Activated B cell treated with CpG ODN at 0.5 μM for 24 hours (primary cell): ENCODE results near the gene CNEP1R1. TPM values are rescaled to one million over a fixed set of nuclear protein-coding genes. Genes with fewer than 3 reads are reported as not detected.

Experiments
- ATAC-seq: fragments of 200-7000 bp; cut with Tn5 transposase; one replicate; pipeline ENCODE4 v1.10.0; 2021; ENCODE audit warnings: low read depth, mild to moderate bottlenecking, moderate library complexity
- CTCF ChIA-PET: fragments of 350-600 bp; sonication (Branson Sonifier 250); formaldehyde crosslinking; loops from one replicate; lab custom pipeline; 2021; ENCODE audit warnings: antibody characterized with exemption; lab: Charles Lee
- POLR2A ChIA-PET: fragments of 350-600 bp; sonication (Branson Sonifier 250); formaldehyde crosslinking; loops from one replicate; lab custom pipeline; 2021; ENCODE audit warnings: antibody characterized with exemption; lab: Charles Lee
- DNase-seq: peaks from one replicate; pipeline ENCODE4 v3.0.0; 2022
- H3K27ac Mint-ChIP-seq: one replicate; pipeline ENCODE4 v1.8.0; 2020; ENCODE audit warnings: mixed read lengths
- H3K27me3 Mint-ChIP-seq: one replicate; pipeline ENCODE4 v1.8.0; 2021; ENCODE audit warnings: mixed read lengths
- H3K36me3 Mint-ChIP-seq: one replicate; pipeline ENCODE4 v1.8.0; 2021; ENCODE audit warnings: low read depth, mixed read lengths
- H3K4me1 Mint-ChIP-seq: one replicate; pipeline ENCODE4 v1.8.0; 2021; ENCODE audit warnings: mixed read lengths
- H3K4me3 Mint-ChIP-seq: one replicate; pipeline ENCODE4 v1.8.0; 2020; ENCODE audit warnings: mild to moderate bottlenecking, mixed read lengths
- H3K9me3 Mint-ChIP-seq: one replicate; pipeline ENCODE4 v1.8.0; 2020; ENCODE audit warnings: mixed read lengths
- CTCF ChIP-seq: fragments of 200-600 bp; IDR thresholded peaks from one replicate; pipeline ENCODE4 v1.8.0; 2022; ENCODE audit warnings: antibody characterized with exemption, mild to moderate bottlenecking
- intact Hi-C: fragments of 100-400 bp; cut with micrococcal nuclease; formaldehyde crosslinking; loops from one replicate; pipeline ENCODE4 v1.15.1; 2024
- total RNA-seq: library from RNA; stranded (reverse); gene quantifications from 2 replicates; pipeline ENCODE4 v1.2.3, GENCODE V29; 2022

The CNEP1R1 gene
- total RNA-seq, 1 donor from 2014 or later: 31.0 TPM

- POLR2A ChIA-PET: interaction anchor here (0.8 to 1.5 kb wide), 2 partner anchors 11 to 128 kb away, joined by 3 to 8 read pairs; no protein-coding TSS in a partner anchor
- H3K9me3 Mint-ChIP-seq: no peaks in the 10 kb centered on the region
- peaks cover 8% of the 10 kb centered on the region for H3K27me3 Mint-ChIP-seq
- ATAC-seq (no peak), DNase-seq (no peak)
- CTCF ChIA-PET: interaction anchor here (0.9 to 4.3 kb wide), 11 partner anchors 9 to 782 kb away, joined by 3 to 76 read pairs (median 6); no protein-coding TSS in a partner anchor
- H3K4me1 Mint-ChIP-seq: peaks cover 19% of the 10 kb centered on the region
- no peak for TF ChIP-seq CTCF
- H3K4me3 Mint-ChIP-seq: no peak overlapping the region
- H3K36me3 Mint-ChIP-seq: peaks cover 4% of the 10 kb centered on the region
- H3K27ac Mint-ChIP-seq: peak overlapping the region; percentile 83
- intact Hi-C loops: loop anchor here (1.0 to 2.0 kb wide), 4 partner anchors 190 to 723 kb away; no protein-coding TSS in a partner anchor
Measured at GRCh38 chr16:50024207-50024606, 818 bp upstream of the CNEP1R1 start.

GRCh38 chr16:50025537-50025931, 509 bp downstream of the CNEP1R1 start:
- H3K4me3 Mint-ChIP-seq: peak overlapping the region; percentile 96
- DNase-seq: peak; percentile 22

GRCh38 chr16:50027829-50028228, 2.8 kb downstream of the CNEP1R1 start:
- no peak overlapping the region for H3K27ac Mint-ChIP-seq
- ChIA-PET CTCF (interaction anchor here (4.3 kb wide), 1 partner anchor 183 kb away, joined by 76 read pairs; no protein-coding TSS in a partner anchor), POLR2A (no interaction called here)
- ATAC-seq: no peak
- H3K9me3 Mint-ChIP-seq: no peaks in the 10 kb centered on the region
- peaks cover 38% of the 10 kb centered on the region for H3K36me3 Mint-ChIP-seq
- H3K4me3 Mint-ChIP-seq: no peak overlapping the region
- no peak for TF ChIP-seq CTCF
- peaks cover 19% of the 10 kb centered on the region for H3K4me1 Mint-ChIP-seq
- intact Hi-C loops: loop anchor here (5.0 kb wide), 2 partner anchors 171 to 519 kb away; partner anchors contain the start of genes NKD1 and ZNF423
- H3K27me3 Mint-ChIP-seq: no peaks in the 10 kb centered on the region
- DNase-seq: no peak

More at GRCh38 chr16:50025537-50025931, 509 bp downstream of the CNEP1R1 start:
- Mint-ChIP-seq H3K36me3 (peaks cover 17% of the 10 kb centered on the region), H3K9me3 (no peaks in the 10 kb centered on the region), H3K27me3 (peaks cover 6% of the 10 kb centered on the region), H3K4me1 (peaks cover 19% of the 10 kb centered on the region), H3K27ac (peak overlapping the region; percentile 79)
- intact Hi-C loops: loop anchor here (1.0 to 5.0 kb wide), 8 partner anchors 40 to 721 kb away; partner anchors contain the start of genes CYLD, HEATR3, NKD1 and ZNF423
- no peak for TF ChIP-seq CTCF
- CTCF ChIA-PET: interaction anchor here (0.7 to 4.3 kb wide), 21 partner anchors 8 to 780 kb away, joined by 3 to 76 read pairs (median 6); partner anchors contain the start of genes BRD7 and HEATR3
- ATAC-seq: no peak
- POLR2A ChIA-PET: interaction anchor here (0.5 to 2.0 kb wide), 9 partner anchors 40 to 719 kb away, joined by 3 to 15 read pairs (median 6); partner anchors contain the start of genes HEATR3 and SNX20

- ChIA-PET CTCF (no interaction called here), POLR2A (interaction anchor here (1.4 kb wide), 1 partner anchor 11 kb away, joined by 3 read pairs; no protein-coding TSS in a partner anchor)
- peaks cover 62% of the 10 kb centered on the region for H3K36me3 Mint-ChIP-seq
- DNase-seq: no peak
- no peaks in the 10 kb centered on the region for H3K9me3 Mint-ChIP-seq
- H3K27ac Mint-ChIP-seq: no peak overlapping the region
- peaks cover 14% of the 10 kb centered on the region for H3K4me1 Mint-ChIP-seq
- no peak for ATAC-seq
- H3K27me3 Mint-ChIP-seq: no peaks in the 10 kb centered on the region
- intact Hi-C loops: no loop called here
- no peak overlapping the region for H3K4me3 Mint-ChIP-seq
- TF ChIP-seq CTCF: no peak
Measured at GRCh38 chr16:50035468-50035992, 10.5 kb downstream of the CNEP1R1 start.

- DNase-seq: no peak
- no peak for TF ChIP-seq CTCF
- no peak overlapping the region for H3K4me3 Mint-ChIP-seq
- ChIA-PET CTCF (interaction anchor here (0.9 kb wide), 1 partner anchor 11 kb away, joined by 6 read pairs; the partner anchor contains the start of gene CNEP1R1), POLR2A (interaction anchor here (1.4 kb wide), 1 partner anchor 12 kb away, joined by 3 read pairs; no protein-coding TSS in a partner anchor)
- intact Hi-C loops: no loop called here
- peaks cover 15% of the 10 kb centered on the region for H3K4me1 Mint-ChIP-seq
- no peaks in the 10 kb centered on the region for H3K9me3 Mint-ChIP-seq
- no peak overlapping the region for H3K27ac Mint-ChIP-seq
- peaks cover 53% of the 10 kb centered on the region for H3K36me3 Mint-ChIP-seq
- no peaks in the 10 kb centered on the region for H3K27me3 Mint-ChIP-seq
- no peak for ATAC-seq
Measured at GRCh38 chr16:50036426-50036825, 11.4 kb downstream of the CNEP1R1 start.
